Adipose tissue (tissue), 3 donors: ENCODE data around the gene TMBIM1. TPM values are rescaled to one million over a fixed set of nuclear protein-coding genes. Genes with fewer than 3 reads are reported as not detected.
"Not testable (repeated sequence)": the region's sequence is repeated elsewhere in the genome, so short reads cannot be mapped to it uniquely, and the experiment has no call there.

Source experiments
- H3K27ac ChIP-seq: one replicate; pipeline ENCODE4 v1.5.1; 2013; ENCODE audit warnings: low read depth, low read length
- WGBS, 3 donors: extraction: QIAGEN DNeasy Blood & Tissue Kit; methylation state at CpG; one replicate each; pipeline ENCODE4 v1.1.7; 2013; 5-methylcytosine and 5-hydroxymethylcytosine counted together
- polyA plus RNA-seq, 3 donors: library from polyadenylated mRNA; stranded (reverse); fragments of 200-250 nt; gene quantifications; one replicate each; pipeline ENCODE4 v1.2.3, GENCODE V29; 2013
- donor health status: healthy with polysubstance abuse.
- donor health status: Bipolar disorder and iron deficiency.
- donor health status: healthy.

TMBIM1 gene
- polyA plus RNA-seq, 3 donors: 127 to 507 (median 227) TPM

DNA sequence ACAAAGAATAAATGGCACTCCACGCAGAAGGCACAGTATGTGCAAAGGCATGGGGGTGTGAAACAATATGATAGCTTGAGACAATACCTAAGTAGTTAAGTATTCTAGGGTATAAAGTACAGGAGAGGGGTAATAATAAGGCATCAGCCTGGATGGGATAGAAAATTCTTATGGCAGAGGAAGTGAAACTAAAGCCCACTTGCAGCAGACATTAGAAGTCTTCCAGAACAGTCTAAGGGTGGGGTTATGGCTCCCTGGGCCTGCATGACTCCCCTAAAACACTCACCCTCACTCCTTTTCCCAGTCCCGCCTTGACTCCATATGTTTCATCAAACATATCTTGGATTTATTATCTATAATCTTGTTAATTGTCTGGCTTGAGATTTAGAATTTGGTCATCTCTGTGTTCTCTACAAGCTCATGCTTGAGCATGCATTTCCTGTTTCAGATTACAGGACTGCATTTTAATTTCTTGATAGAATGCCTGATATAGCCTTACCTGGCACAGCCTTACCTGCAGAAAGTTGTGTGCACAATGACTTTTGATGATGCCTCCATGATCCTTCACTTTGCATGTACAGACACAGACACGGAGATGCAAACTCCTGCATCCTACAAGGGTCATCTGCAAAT, 28.5 kb upstream of the TMBIM1 start:
- H3K27ac ChIP-seq: no peak overlapping the region
- WGBS, 3 donors: 93 to 96% (median 96%) methylated on average over 3 of the region's 3 CpGs

DNA sequence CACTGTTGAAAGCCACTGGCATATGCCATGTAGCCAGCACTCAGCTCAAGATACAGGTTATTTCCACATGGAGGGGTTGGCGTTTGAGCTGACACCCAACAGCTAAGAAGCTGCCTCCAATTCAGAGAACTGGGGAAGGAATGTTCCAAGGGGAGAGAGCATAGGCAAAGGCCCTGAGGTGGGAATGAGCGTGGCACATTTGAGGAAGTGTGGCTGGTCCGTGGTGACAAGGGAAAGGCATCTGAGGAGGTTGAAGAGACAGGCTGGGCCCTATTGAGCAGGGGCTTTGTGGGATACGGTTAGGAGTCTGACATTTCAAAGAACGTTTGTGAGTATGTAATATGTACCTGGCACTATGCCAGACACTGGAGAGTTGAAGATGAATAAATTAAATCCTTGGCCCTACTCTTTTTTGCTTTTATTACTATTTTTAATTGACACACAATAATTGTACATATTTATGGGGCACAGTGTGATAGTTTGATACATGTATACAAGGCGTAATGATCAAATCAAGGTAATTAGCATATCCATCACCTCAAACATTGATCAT, 27.6 kb upstream of the TMBIM1 start:
- H3K27ac ChIP-seq: no peak overlapping the region
- 49 to 75% (median 64%) methylated on average over 6 of the region's 6 CpGs for WGBS, 3 donors

DNA sequence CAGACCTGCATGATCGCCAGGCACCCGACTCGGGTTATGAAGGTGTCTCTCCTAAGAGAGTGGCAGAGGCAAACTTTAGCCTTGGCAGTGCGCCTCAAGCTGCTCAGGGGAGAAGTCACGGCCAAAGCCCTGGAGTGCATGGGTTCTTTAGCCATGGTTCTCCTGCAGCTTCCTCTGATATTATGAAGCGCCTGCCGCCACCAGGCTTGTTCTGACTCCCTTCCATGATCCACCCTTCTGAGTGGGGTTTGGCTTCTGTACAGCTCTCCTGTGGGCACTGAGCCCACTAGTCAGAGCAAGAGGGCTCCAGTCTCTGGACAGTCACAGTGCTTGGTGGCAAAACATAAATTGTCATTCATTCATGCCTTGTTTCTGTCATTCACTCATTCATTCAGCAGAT, 25.9 kb upstream of the TMBIM1 start:
- H3K27ac ChIP-seq: no peak overlapping the region
- WGBS, 3 donors: 82 to 90% (median 82%) methylated on average over 7 of the region's 7 CpGs

DNA sequence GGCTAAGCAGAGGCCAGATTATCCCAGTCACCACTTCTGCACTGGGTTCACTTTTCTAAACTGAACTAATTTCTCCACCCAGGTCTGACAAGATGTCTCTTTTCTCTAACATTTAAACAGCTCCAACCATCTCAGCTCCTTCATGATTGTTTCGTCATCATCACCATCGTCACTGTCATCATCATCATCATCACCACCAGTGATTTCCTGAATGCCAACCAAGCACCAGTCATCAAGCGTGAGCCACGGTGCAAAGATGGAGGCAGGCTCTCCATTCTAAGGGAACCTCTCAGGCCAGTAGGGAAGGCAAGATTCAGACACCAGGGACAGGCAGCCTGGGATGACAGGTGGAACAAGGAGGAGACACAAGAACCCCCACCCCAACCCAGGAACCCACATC, 25.5 kb upstream of the TMBIM1 start:
- 78 to 86% (median 80%) methylated on average over 4 of the region's 4 CpGs for WGBS, 3 donors
- H3K27ac ChIP-seq: no peak overlapping the region

DNA sequence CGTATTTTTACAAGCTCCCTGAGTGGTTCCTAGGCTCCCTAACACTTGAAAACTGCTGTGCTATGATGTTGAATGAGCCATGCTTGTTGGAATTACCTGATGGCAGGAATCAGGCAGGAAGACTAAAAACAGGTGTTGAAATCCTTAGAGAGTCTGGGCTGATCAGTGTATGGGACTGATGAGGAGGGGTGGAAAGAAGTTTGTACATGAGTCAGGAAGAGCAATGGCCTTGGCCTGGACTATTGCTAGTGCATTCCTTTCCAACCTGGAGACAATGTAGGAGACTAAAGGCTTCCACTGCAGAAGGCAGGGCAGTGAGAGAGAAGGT, 25.0 kb upstream of the TMBIM1 start:
- H3K27ac ChIP-seq: no peak overlapping the region

DNA sequence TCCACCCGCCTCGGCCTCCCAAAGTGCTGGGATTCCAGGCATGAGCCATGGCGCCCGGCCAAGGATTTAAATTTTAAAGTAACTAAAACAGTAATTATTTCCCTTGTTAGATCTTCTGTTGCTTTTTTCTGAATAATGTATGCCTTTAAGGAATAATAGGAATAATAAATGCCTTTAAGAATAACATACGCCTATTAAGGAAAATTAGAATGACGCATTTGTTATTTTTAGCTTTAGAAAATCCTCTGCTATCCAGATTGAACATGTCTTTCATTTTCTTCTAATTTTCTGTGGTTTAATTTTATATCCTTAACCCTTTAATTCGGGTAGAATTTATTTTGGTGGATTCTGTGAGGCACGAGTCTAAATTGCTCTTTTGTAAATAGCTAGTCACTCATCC, 23.1 kb upstream of the TMBIM1 start:
- no peak overlapping the region for H3K27ac ChIP-seq
- WGBS, 3 donors: 83 to 91% (median 84%) methylated on average over 8 of the region's 8 CpGs

More for the DNA sequence above, 25.0 kb upstream of the TMBIM1 start:
- 73 to 91% (median 81%) methylated on average over 1 of the region's 1 CpG for WGBS, 3 donors

DNA sequence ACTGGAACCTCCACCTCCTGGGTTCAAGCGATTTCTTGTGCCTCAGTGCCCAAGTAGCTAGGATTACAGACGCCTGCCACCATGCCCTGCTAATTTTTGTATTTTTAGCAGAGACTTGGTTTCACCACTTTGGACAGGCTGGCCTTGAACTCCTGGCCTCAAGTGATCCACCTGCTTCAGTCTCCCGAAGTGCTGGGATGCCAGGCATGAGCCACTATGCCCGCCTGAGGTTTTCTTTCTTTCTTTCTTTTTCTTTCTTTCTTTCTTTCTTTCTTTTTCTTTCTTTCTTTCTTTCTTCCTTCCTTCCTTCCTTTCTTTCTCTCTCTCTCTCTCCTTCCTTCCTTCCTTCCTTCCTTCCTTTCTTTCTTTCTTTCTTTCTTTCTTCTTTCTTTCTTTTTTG, 22.5 kb upstream of the TMBIM1 start:
- 84 to 96% (median 95%) methylated on average over 4 of the region's 4 CpGs for whole genome bisulfite sequencing, 3 donors
- H3K27ac ChIP-seq: not testable (repeated sequence)

DNA sequence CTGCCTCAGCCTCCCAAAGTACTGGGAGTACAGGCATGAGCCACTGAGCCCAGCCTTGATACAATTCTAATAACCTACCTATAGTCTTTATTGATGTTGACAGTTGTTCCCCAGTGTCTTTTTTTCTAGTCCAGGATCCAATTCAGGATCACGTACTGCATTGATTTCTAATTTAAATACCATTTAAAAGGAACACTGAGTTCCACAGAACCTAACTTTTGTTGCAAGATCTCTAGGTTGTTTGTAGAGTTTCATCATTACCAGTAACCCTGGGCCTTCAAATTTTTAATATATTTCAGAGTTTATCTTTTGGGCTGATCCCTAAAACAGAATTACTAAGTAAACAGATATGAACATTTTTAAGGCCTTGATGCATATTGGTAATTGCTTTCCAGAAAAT, 21.1 kb upstream of the TMBIM1 start:
- H3K27ac ChIP-seq: no peak overlapping the region
- 79 to 86% (median 84%) methylated on average over 1 of the region's 1 CpG for WGBS, 3 donors

DNA sequence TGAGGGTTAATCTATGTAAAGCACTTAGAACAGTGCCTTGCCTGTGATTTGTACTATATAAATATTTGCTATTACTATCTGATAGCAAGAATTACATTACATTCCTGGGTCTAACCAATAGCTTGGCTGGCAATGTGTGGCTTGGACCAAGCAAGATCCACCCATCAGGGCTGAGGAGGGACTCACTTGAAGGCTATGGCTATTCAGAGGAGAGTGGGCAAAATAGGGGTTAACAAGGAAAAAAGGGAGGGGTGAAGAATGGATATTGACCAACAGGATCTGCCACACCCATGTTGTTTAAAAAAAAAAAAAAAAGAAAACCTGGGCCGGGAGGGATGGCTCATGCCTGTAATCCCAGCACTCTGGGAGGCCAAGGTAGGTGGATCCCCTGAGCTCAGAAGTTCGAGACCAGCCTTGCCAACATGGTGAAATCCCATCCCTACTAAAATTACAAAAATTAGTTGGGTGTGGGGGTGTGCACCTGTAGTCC, 20.0 kb upstream of the TMBIM1 start:
- WGBS, 3 donors: 35 to 54% (median 54%) methylated on average over 2 of the region's 2 CpGs
- H3K27ac ChIP-seq: no peak overlapping the region

DNA sequence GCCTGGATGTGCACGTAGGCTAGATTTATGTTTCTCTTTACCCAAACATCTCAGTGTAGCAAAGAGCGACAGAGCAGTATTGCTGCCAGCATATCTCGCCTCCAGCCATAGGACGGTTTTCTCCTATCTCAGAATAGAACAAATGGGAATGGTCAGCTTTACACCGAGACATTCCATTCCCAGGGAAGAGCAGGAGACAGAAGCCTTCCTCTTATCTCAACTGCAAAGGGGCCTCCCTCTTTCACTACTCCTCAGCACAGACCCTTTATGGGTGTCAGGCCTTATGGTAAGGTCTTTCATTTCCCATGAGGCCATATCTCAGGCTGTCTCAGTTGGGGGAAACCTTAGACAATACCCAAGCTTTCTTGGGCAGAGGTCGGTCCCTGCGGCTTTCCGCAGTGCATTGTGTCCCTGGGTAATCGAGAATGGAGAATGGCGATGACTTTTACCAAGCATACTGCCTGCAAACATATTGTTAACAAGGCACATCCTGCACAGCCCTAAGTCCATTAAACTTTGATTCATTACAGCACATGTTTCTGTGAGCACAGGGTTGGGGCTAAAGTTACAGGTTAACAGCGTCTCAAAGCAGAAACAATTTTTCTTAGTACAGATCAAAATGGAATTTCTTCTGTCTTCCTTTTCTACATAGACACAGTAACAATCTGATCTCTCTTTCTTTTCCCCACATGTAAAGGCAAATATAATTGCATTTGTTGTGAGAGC, 19.4 kb upstream of the TMBIM1 start:
- WGBS, 3 donors: 36 to 83% (median 79%) methylated on average over 11 of the region's 11 CpGs
- not testable (repeated sequence) for H3K27ac ChIP-seq

DNA sequence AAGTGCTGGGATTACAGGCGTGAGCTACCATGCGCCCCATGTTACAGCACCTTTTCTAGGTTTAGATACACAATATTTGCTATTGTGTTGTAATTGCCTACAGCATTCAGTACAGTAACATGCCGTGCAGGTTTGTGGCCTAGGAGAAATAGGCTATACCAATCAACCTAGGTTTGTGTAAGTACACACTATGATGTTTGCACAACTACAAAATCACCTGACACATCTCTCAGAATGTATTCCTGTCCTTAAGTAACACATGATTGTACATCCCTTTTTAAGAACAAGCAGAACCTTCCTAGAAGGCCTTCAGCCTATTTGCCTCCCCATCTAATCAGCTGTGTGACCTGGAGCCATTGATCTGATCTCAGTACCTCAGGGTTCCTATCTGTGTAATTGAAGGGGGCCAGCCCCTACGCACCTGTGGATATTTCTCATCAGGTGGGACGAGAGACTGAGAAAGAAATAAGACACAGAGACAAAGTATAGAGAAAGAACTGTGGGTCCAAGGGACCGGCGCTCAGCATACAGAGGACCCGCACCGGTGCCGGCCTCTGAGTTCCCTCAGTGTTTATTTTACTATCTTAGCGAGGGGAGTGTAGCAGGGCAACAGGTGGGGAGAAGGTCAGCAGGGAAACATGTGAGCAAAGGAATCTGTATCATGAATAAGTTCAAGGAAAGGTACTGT, 18.7 kb upstream of the TMBIM1 start:
- 38 to 84% (median 83%) methylated on average over 11 of the region's 11 CpGs for WGBS, 3 donors
- H3K27ac ChIP-seq: no peak overlapping the region

DNA sequence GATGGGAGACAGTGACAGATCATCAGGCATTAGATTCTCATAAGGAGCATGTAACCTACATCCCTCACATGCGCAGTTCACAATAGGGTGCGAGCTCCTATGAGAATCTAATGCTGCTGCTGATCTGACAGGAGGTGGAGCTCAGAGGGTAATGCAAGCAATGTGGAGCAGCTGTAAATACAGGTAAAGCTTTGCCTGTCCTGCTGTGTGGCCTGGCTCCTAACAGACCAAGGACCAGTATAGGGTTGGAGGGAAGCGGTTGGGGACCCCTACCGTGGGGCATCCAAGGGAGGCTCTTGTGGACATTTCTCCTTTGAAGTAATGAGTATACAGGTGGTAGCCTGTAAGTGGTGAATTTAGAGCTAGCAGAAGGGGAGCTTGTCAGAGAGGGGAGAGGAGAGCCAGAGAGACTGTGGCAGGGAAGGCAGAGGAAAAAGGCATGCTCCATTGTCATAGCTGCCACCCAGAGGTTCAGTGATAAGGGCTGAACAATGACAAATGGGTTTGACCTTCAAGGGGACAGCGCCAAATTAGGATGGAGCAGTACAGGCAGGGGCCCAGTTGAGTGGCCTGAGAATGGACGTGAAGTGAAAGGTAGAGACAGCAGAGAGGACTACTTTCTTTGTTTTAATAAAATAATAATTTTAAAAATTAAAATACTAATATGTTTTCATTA, 15.2 kb upstream of the TMBIM1 start:
- 83 to 94% (median 92%) methylated on average over 6 of the region's 6 CpGs for WGBS, 3 donors
- H3K27ac ChIP-seq: no peak overlapping the region

DNA sequence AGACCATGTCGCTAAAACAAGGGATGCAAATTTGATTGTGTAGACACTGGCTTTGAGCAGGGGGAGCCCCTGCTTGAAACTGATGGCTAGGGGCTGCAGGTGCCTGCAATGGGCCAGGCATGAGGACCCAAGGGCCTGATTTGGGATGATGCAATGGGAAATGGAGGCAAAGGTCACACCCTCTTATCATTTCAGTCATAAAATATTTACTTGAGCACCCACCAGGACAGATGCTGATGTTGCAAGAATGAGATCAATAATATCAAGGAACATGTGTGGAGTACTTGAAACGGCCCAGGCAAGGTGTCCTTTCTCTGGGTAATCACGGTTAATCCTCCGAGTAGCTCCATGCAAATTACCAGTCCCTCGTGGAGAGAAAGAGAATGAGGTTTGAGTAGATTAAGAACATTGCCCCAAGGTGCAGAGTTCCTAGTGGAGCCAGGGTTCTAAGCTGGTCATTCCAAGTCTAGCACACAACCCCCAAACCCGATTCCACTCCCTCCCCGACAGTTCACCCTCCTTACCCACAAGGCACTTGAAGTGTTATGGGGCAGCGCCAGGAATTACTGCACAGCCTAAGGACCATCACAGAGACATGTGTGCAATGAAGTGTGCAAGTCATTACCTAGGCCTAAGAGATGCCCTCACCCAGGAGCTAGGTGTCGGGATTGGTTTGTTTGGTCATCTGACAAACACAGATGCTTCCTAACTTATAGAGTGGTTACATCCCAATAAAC, 14.0 kb upstream of the TMBIM1 start:
- no peak overlapping the region for H3K27ac ChIP-seq
- WGBS, 3 donors: 75 to 91% (median 89%) methylated on average over 9 of the region's 9 CpGs

DNA sequence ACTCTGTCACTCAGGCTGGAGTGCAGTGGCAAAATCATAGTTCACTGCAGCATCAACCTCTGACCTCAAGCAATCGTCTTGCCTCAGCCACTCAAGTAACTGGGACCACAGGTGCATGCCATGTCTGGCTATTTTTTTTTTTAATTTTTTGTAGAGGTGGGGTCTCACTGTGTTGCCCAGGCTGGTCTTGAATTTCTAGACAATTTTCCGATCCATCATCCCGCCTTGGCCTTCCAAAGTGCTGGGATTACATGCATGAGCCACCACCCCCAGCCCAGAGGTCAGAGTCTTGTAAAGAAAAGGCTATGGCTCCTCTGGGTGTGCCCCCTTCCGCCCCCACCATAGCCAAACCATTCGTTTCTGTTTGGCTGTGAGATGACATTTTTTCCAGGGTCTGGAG, 13.1 kb upstream of the TMBIM1 start:
- no peak overlapping the region for H3K27ac ChIP-seq
- WGBS, 3 donors: 75 to 79% (median 78%) methylated on average over 5 of the region's 5 CpGs

DNA sequence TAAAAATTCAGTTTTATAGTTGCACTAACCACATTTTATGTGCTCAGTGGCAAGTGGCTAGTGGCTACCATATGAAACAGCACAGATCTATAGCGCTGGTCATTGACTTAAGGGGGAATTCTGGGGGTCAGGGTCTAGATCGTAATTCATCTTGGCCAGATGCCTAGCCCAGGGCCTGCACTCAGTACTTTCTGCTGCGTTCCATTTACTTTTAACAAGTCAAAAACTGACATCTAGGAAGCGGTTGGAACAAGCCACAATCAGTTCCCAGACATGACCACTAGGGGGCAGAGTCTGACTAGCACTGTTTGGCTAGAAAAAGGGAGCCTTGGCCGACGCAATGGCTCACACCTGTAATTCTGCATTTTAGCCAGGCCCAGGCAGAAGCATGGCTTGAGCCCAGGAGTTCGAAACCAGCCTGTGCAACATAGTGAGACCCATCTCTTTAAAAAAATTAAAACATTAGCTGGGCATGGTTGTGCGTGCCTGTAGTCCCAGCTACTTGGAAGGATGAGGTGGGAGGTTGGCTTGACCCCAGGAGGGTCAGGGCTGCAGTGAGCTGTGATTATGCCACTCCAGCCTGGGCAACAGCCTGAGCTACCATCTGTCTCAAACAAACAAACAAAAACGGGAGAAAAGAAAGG, 9.0 kb upstream of the TMBIM1 start:
- WGBS, 3 donors: 7 to 11% (median 9%) methylated on average over 9 of the region's 9 CpGs
- H3K27ac ChIP-seq: no peak overlapping the region

DNA sequence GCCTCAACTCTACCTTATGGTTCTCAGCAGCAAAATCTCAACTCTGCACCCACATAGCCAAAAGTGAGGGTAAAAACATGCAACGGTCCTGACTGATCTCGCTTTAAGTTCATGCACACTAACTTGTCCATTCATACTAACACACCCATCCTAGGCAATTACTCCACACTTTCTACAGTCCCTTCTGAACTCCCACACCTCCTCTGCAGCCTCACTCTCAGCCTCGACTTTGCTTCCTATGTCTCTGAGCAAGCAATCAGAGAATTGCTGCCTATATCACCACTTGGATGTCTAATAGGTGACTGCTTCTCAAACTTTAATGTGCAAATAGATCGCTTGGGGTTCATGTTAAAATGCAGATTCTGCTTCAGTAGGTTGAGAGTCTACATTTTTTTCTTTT, 7.8 kb upstream of the TMBIM1 start:
- WGBS, 3 donors: 79 to 91% (median 81%) methylated on average over 4 of the region's 4 CpGs
- no peak overlapping the region for H3K27ac ChIP-seq

DNA sequence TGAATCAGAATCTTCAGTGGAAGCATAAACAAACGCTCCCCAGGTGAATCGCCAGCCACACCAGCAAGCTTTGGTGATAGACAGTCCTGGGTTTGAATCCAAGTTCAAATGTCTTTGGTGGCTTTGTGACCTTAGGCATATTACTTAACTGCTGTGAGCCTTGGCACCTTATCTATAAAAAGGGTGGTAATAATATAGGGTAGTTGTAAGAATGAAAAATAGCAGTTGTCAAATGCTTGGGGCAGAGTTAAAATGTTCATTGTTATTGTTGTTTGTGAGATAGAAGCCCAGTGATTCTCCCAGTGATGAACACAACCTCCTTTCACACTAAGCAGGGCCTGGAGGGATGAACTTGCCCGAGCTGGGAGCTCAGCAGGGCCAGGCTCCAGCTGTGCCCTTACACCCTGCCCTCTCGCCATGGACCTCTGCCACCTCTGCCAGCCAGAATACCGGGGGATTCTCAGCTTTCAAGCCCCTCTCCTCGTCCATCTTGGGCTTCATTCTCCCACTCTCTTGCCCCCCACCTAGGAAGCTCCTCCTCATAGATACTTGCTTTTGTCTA, 6.1 kb upstream of the TMBIM1 start:
- 64 to 87% (median 84%) methylated on average over 6 of the region's 6 CpGs for WGBS, 3 donors

More for the DNA sequence above, 6.1 kb upstream of the TMBIM1 start:
- H3K27ac ChIP-seq: no peak overlapping the region
